GM18951 (cell line): ENCODE data around the gene MAD1L1.
"Not testable (repeated sequence)": the region's sequence is repeated elsewhere in the genome, so short reads cannot be mapped to it uniquely, and the experiment has no call there.

ENCODE experiments used
- POLR2A ChIP-seq: IDR thresholded peaks from 4 replicates; pipeline ENCODE4 v1.6.1; 2011; ENCODE audit warnings: mild to moderate bottlenecking; ENCODE audit not compliant: insufficient read length, insufficient read depth; ENCODE audit errors: extremely low read depth
- in situ Hi-C: fragments of 300-500 bp; cut with MboI; formaldehyde crosslinking; loops from one replicate; pipeline ENCODE4 v1.12.0; 2022; ENCODE audit warnings: low sequenced_read_pairs, mixed read lengths, inconsistent platforms; ENCODE audit not compliant: unreplicated experiment

Gene MAD1L1

DNA sequence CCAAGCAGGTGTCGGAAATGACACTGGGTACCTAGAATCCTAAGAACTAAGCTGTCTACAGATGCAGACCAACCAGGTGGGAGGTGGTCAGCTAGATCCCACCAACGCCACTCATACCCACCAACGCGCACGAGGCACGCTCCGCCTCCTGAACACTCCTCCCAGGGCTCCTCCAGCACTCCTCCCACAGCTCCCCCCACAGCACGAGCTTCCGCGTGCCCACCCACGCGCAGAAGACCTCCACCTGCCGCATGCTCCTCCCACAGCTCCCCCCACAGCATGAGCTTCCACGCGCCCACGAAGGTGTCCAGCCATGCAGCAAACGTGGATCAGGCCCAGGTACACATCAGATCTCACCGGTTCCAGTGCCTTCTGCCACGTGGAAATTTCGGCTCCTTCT lies 196.0 kb downstream of the MAD1L1 start:
- no peak for TF ChIP-seq POLR2A
- in situ Hi-C loops = no loop called here

DNA sequence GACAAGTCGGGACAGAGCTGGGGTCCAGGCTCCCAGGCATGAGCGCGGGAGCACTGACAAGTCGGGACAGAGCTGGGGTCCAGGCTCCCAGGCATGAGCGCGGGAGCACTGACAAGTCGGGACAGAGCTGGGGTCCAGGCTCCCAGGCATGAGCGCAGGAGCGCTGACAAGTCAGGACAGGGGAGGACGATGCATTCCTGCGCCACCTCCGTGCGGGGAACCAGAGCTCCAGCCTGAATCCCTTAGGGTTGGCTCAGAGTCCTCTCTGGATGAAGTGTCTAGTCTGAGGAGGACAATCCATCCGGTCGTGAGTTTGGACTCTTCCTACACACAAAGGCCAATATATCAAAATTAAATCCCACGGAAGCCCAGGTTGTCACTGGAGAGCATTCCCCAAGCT lies 196.5 kb downstream of the MAD1L1 start:
- in situ Hi-C loops = not testable (repeated sequence)

GRCh38 chr7:2034291-2035201 lies 198.2 kb downstream of the MAD1L1 start:
- no peak for TF ChIP-seq POLR2A
- in situ Hi-C loops = no loop called here

DNA sequence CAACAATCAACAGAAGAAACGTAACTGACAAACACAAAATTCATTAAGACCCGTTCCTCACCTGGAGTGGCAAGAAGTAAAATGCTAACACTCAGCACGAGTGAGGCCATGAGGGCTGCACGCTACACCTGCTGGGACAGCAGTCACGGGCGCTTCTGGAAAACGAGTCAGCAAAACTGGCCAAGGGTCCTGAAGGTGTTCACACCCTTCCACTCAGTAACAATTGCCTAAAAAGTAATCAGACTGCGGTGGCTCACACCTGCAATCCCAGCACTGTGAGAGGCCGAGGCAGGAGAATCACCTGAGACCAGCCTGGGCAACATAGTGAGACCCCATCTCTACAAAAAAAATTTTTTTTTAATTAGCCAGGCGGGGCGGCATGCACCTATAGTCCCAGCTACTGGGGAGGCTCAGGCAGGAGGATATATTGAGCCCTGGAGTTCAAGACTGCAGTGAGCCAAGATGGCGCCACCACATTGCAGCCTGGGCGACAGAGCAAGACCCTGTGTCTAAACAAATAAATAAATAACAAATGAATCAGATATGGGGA lies 199.1 kb downstream of the MAD1L1 start:
- TF ChIP-seq POLR2A = no peak
- in situ Hi-C loops = no loop called here

GRCh38 chr7:2032876-2033407 lies 199.8 kb downstream of the MAD1L1 start:
- no peak for TF ChIP-seq POLR2A
- in situ Hi-C loops = no loop called here

DNA sequence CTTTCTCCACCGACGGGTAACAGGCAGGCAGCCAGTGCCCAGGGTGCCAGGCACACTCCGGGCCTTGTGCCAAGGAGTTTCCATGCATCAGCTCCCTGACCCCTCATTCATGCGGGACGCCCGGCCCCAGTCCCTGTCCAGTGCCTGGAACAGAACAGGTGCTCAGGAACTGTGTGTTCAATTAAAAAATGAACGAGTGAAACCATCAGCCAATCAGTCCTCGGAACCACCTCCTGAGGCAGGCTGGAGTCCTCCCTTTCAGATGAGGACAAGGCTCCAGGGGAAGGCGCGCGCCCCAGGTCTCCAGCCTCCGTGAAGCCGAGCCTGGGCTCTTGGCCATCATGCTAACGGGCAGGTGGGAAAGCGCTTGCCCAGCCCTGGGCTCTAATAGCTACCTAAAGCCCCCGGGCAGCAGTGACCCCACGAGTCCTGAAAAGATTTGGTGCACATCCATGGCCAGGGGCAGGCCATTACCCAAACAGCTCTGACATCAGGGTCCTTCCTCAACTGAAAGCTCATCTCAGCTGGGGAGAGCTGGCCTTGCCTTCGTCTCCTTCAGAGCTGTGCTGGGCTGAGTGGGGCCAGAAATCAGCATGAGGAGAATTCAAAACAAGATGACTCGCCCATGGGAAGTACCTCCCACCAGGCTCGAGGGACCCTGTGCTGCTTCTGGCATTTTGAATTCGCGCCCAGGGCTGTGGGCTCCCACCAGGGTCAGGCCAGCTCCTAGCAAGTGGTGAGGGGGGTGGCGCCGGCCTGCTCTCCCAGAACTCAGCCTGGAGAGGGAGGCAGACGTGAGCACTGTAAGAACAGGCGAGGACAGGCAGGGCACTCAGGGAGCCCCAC lies 200.5 kb downstream of the MAD1L1 start:
- in situ Hi-C loops = no loop called here
- TF ChIP-seq POLR2A = no peak

DNA sequence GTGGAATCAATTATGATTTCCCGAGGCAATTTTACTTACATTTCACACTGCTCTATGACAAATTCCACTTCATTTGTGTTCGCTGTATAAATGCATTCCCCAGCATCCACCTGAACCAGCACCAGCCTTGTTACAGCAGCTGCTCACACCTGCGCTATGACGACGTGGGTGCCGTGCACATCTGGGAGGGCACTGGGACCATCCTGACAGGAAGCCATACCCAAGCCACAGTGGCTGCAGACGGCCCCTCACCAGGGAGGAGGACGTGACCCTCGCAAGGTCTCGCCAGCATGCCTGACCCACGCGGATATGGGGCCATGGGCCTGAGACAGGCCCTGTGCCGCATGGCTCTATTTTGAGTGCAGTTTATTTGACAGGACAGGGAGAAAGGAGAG lies 201.3 kb downstream of the MAD1L1 start:
- no peak for TF ChIP-seq POLR2A

GRCh38 chr7:2030475-2031450 lies 202.0 kb downstream of the MAD1L1 start:
- in situ Hi-C loops = no loop called here
- no peak for TF ChIP-seq POLR2A

More for the DNA sequence above, 201.3 kb downstream of the MAD1L1 start:
- in situ Hi-C loops = no loop called here

- in situ Hi-C loops = no loop called here
- no peak for TF ChIP-seq POLR2A
Measured at GRCh38 chr7:2029936-2030335, 202.8 kb downstream of the MAD1L1 start.

DNA sequence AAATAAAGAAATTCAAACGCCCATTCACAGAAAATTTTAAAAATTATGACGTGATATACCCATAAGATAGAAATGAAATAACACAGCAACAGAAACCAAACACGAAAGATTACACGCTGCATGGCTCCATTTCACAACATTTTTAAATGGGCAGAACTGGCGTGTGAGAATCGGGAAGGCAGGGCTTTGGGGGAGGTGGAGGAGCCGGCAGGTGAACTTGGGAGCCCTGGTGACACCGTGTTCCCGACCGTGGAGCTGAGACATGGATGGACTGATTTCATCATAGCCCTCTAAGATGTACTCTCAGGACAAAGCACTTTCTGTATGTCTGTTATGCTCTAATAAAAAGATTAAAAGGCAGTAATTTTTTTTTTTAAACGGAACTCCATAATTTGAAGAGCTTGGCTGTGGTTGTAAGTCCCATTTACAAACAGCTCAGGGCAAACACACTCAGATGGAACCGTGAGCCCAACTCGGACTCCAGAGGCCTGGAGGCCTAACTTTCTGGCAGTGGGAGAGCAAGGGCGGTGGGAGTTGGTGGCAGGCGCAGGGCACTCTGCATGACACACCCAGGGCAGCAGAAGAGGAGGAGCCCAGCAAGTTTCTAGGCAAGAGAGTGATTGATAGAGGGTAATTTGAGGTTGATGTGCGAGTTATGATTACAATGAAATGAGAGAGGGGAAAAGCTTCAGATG lies 203.4 kb downstream of the MAD1L1 start:
- TF ChIP-seq POLR2A = no peak
- in situ Hi-C loops = no loop called here

- in situ Hi-C loops = no loop called here
- no peak for TF ChIP-seq POLR2A
Measured at GRCh38 chr7:2028733-2029132, 204.0 kb downstream of the MAD1L1 start.

- in situ Hi-C loops = no loop called here
- TF ChIP-seq POLR2A = no peak
Measured at GRCh38 chr7:2025188-2025587, 207.6 kb downstream of the MAD1L1 start.
